GM23248 (cell line): Measurements from ENCODE around the gene CNNM4. TPM values are rescaled to one million over a fixed set of nuclear protein-coding genes. Genes with fewer than 3 reads are reported as not detected.

Source experiments
- DNase-seq: peaks from one replicate; pipeline ENCODE4 v3.0.0-alpha.2; 2015
- H2AFZ ChIP-seq: fragments of 200-600 bp; sonication (generic); 2 replicates; pipeline ENCODE4 v1.6.1; 2016; ENCODE audit warnings: antibody characterized with exemption
- H3F3A ChIP-seq: fragments of 200-600 bp; sonication (generic); 2 replicates; pipeline ENCODE4 v1.6.1; 2016; ENCODE audit warnings: mild to moderate bottlenecking, antibody characterized with exemption, mixed run types; ENCODE audit not compliant: insufficient read depth
- H3K27ac ChIP-seq: fragments of 200-600 bp; sonication (generic); 2 replicates; pipeline ENCODE4 v1.5.1; 2016; ENCODE audit warnings: mild to moderate bottlenecking
- H3K27me3 ChIP-seq: fragments of 200-600 bp; sonication (generic); replicated peaks from 2 replicates; pipeline ENCODE4 v1.6.1; 2016; ENCODE audit warnings: mild to moderate bottlenecking; ENCODE audit not compliant: insufficient read depth
- H3K36me3 ChIP-seq: fragments of 200-600 bp; sonication (generic); 2 replicates; pipeline ENCODE4 v1.6.1; 2016; ENCODE audit warnings: low read depth, mild to moderate bottlenecking
- H3K4me1 ChIP-seq: fragments of 200-600 bp; sonication (generic); 2 replicates; pipeline ENCODE4 v1.6.1; 2016; ENCODE audit warnings: mild to moderate bottlenecking; ENCODE audit not compliant: insufficient read depth
- H3K4me2 ChIP-seq: fragments of 200-600 bp; sonication (generic); one replicate; pipeline ENCODE4 v1.6.1; 2016; ENCODE audit warnings: mild to moderate bottlenecking; ENCODE audit not compliant: unreplicated experiment
- H3K4me3 ChIP-seq: fragments of 200-600 bp; sonication (generic); 2 replicates; pipeline ENCODE4 v1.5.1; 2016; ENCODE audit warnings: mild to moderate bottlenecking
- H3K79me2 ChIP-seq: fragments of 200-600 bp; sonication (generic); 2 replicates; pipeline ENCODE4 v1.6.1; 2016; ENCODE audit warnings: mild to moderate bottlenecking; ENCODE audit not compliant: insufficient read depth
- H3K9ac ChIP-seq: fragments of 200-600 bp; sonication (generic); 2 replicates; pipeline ENCODE4 v1.6.1; 2016; ENCODE audit warnings: mild to moderate bottlenecking
- H3K9me2 ChIP-seq: fragments of 200-600 bp; sonication (generic); 2 replicates; pipeline ENCODE4 v1.6.1; 2016; ENCODE audit warnings: mixed run types, mild to moderate bottlenecking, moderate library complexity; ENCODE audit not compliant: insufficient read depth
- H3K9me3 ChIP-seq: fragments of 200-600 bp; sonication (generic); one replicate; pipeline ENCODE4 v1.6.1; 2017; ENCODE audit warnings: low read depth
- H4K20me1 ChIP-seq: fragments of 200-600 bp; sonication (generic); 2 replicates; pipeline ENCODE4 v1.6.0; 2016; ENCODE audit not compliant: insufficient read depth
- EZH2 ChIP-seq: fragments of 200-600 bp; sonication (generic); IDR thresholded peaks from 2 replicates; pipeline ENCODE4 v1.6.1; 2018; ENCODE audit warnings: antibody characterized with exemption, mild to moderate bottlenecking; ENCODE audit not compliant: insufficient read depth, poor library complexity, severe bottlenecking
- EZH2phosphoT487 ChIP-seq: fragments of 200-600 bp; sonication (generic); IDR thresholded peaks from 2 replicates; pipeline ENCODE4 v1.6.1; 2018; ENCODE audit warnings: antibody characterized with exemption, moderate library complexity, mild to moderate bottlenecking, low read depth; ENCODE audit not compliant: insufficient read depth
- WGBS, 2 experiments: methylation state at CpG; one replicate each; pipeline ENCODE4 v1.1.6; 2015 to 2017; ENCODE audit warnings: low lambda C conversion rate in 2 of 2, low coverage in 1 of 2; ENCODE audit errors: missing lambda C conversion rate in 2 of 2; 5-methylcytosine and 5-hydroxymethylcytosine counted together
- in situ Hi-C: fragments of 300-500 bp; cut with MboI; formaldehyde crosslinking; loops from 2 replicates; pipeline ENCODE4 v1.15.0; 2020
- polyA plus RNA-seq: library from polyadenylated mRNA; unstranded; fragments of >200 nt; fragmentation: Nextera tagmentation; extraction: Ambion mirVana; gene quantifications from 2 replicates; pipeline ENCODE4 v1.2.1, GENCODE V29; 2016
- total RNA-seq: library from RNA; depleted of rRNA; stranded (reverse); fragments of >200 nt; shearing (Covaris generic); gene quantifications from 2 replicates; pipeline ENCODE4 v1.2.3, GENCODE V29; 2014

The CNNM4 gene
- total and polyA plus RNA-seq, 2 experiments from 2014 or later = 2.8 to 4.8 TPM

- in situ Hi-C loops = no loop called here
Measured at GRCh38 chr2:96769814-96770213, 9.1 kb downstream of the CNNM4 start.

GRCh38 chr2:96770442-96771202 is 9.9 kb downstream of the CNNM4 start:
- H2AFZ ChIP-seq = no peak overlapping the region
- TF ChIP-seq EZH2 = no peak
- no peak overlapping the region for H3K4me2 ChIP-seq
- H3K4me1 ChIP-seq = no peaks in the 10 kb centered on the region
- no peaks in the 10 kb centered on the region for H3K36me3 ChIP-seq
- H4K20me1 ChIP-seq = no peaks in the 10 kb centered on the region
- H3K79me2 ChIP-seq = no peaks in the 10 kb centered on the region
- in situ Hi-C loops = no loop called here
- H3K9me3 ChIP-seq = no peaks in the 10 kb centered on the region
- H3K4me3 ChIP-seq = no peak overlapping the region
- H3K27ac ChIP-seq = no peak overlapping the region
- no peaks in the 10 kb centered on the region for H3K9me2 ChIP-seq
- H3F3A ChIP-seq = no peaks in the 10 kb centered on the region
- no peaks in the 10 kb centered on the region for H3K27me3 ChIP-seq
- DNase-seq = no peak
- WGBS, 2 experiments = 88 to 90% methylated on average over 24 to 25 of the region's 25 CpGs
- H3K9ac ChIP-seq = no peak overlapping the region

More at GRCh38 chr2:96769814-96770213, 9.1 kb downstream of the CNNM4 start:
- H3F3A ChIP-seq = no peaks in the 10 kb centered on the region
- no peak overlapping the region for H3K27ac ChIP-seq
- no peaks in the 10 kb centered on the region for H3K27me3 ChIP-seq
- H3K4me1 ChIP-seq = no peaks in the 10 kb centered on the region
- TF ChIP-seq EZH2 (no peak), EZH2phosphoT487 (no peak)
- H3K36me3 ChIP-seq = no peaks in the 10 kb centered on the region
- no peak overlapping the region for H3K9ac ChIP-seq
- H4K20me1 ChIP-seq = no peaks in the 10 kb centered on the region
- 27 to 36% methylated on average over 7 of the region's 7 CpGs for WGBS, 2 experiments
- no peak overlapping the region for H3K4me2 ChIP-seq
- H3K4me3 ChIP-seq = no peak overlapping the region
- DNase-seq = peak; percentile 30
- no peaks in the 10 kb centered on the region for H3K9me2 ChIP-seq
- H3K79me2 ChIP-seq = no peaks in the 10 kb centered on the region
- no peak overlapping the region for H2AFZ ChIP-seq
- H3K9me3 ChIP-seq = no peaks in the 10 kb centered on the region

DNA sequence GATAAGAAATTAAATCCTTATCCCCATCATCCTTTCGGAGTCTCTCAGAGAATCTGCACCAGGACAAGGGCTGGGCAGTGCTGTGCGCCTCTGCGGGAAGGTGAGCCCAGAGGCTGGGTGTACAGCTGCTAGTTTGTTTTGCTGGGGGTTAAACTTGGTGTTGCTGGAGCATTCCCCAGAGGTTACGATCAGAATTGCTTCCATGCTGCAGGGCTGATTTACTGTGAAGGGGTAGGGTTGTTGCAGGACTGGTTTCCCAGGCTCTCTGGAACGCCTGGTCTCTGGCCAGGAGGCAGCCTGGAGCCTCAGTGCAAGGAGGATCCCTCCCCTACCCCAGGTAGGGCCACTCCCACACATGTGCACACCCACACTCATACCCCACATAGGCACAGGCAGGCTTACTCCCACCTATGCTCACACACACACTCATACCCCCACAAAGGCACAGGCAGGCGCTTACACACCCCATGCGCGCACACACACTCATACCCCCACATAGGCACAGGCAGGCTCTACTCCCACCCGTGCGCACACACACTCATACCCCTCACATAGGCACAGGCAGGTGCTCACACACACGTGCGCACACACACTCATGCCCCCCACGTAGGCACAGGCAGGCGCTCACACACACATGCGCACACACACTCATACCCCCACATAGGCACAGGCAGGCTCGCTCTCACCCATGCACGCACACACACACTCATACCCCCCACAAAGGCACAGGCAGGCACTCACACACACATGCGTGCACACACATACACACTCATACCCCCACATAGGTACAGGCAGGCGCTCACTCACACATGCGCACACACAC is 11.3 kb downstream of the CNNM4 start:
- no peak overlapping the region for H2AFZ ChIP-seq
- H3K27me3 ChIP-seq = no peaks in the 10 kb centered on the region
- no peak for DNase-seq
- no peaks in the 10 kb centered on the region for H3K79me2 ChIP-seq
- TF ChIP-seq EZH2 (no peak), EZH2phosphoT487 (no peak)
- H3K4me2 ChIP-seq = no peak overlapping the region
- no peak overlapping the region for H3K27ac ChIP-seq
- H3K36me3 ChIP-seq = no peaks in the 10 kb centered on the region
- in situ Hi-C loops = no loop called here
- no peak overlapping the region for H3K9ac ChIP-seq
- WGBS, 2 experiments = 90 to 91% methylated on average over 15 to 20 of the region's 20 CpGs
- no peaks in the 10 kb centered on the region for H3F3A ChIP-seq
- no peak overlapping the region for H3K4me3 ChIP-seq
- H3K9me3 ChIP-seq = no peaks in the 10 kb centered on the region
- no peaks in the 10 kb centered on the region for H3K9me2 ChIP-seq
- no peaks in the 10 kb centered on the region for H4K20me1 ChIP-seq
- no peaks in the 10 kb centered on the region for H3K4me1 ChIP-seq

- Histone ChIP-seq H3K4me3 (no peak overlapping the region), H3K79me2 (no peaks in the 10 kb centered on the region), H3K4me1 (no peaks in the 10 kb centered on the region), H3K9me3 (no peaks in the 10 kb centered on the region), H3F3A (no peaks in the 10 kb centered on the region), H3K36me3 (no peaks in the 10 kb centered on the region), H4K20me1 (no peaks in the 10 kb centered on the region), H3K27ac (no peak overlapping the region), H3K4me2 (no peak overlapping the region), H3K27me3 (no peaks in the 10 kb centered on the region), H2AFZ (no peak overlapping the region), H3K9ac (no peak overlapping the region), H3K9me2 (no peaks in the 10 kb centered on the region)
- WGBS, 2 experiments = 90 to 92% methylated on average over 12 of the region's 12 CpGs
- in situ Hi-C loops = no loop called here
- DNase-seq = no peak
- TF ChIP-seq EZH2phosphoT487 (no peak), EZH2 (no peak)
Measured at GRCh38 chr2:96772903-96773671, 12.4 kb downstream of the CNNM4 start.
